Measurements from ENCODE around the gene FOSL1.

Gene FOSL1

GRCh38 chr11:65858681-65859087 is 41.5 kb downstream of the FOSL1 start:
- H3K4me3 ChIP-seq (ENCODE audit: low read depth, low read length), result peak overlapping the region; percentile 83
- no peak for DNase-seq (ENCODE audit: low read depth)
- TF ChIP-seq CTCF (IDR thresholded peaks at IDR 0.05; ENCODE audit: low read depth, low read length, missing control alignments), result no peak

DNA sequence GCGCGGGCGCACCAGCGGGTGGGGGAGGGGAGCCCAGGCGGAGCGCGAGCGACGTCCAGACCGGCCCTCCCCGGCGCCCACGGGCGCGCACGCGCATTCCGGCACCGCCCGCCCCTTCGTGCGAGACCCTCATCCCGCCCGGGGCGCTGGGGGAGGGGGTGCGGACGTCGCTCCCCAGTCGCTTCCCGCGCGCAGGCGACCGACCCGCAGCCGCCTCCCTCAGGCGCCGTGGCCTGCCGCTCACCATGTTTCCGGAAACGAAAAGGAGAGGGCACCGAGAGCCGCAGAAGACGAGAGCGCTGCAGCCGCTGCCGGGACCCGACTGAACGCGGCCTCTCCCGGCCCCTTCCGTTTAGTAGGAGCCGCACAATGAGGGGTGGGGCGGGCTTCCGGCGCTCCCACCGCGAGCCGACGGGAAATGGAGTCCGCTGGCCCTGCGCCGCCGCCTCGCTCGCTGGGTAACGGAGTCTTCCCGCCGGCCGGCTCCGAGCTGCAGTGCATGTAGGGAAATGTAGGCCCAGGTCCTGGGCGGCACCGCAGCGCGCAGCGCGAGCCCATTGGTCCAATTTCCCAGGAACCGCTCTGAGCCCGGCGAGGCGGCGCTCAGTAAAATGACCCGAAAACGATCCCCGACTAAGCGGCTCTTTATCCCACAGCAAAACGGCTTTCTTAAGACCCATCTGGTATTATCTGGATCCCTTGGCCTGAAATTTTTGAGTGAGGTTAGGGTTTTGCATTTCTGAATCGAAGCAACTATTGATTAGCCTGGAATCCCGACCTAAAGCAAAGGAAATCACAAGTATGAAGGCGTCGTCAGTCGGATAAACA is 42.1 kb downstream of the FOSL1 start, which contains the start of gene CFL1:
Gene CFL1 (minus strand): TSS at position 328 of the 828 bp plus-strand sequence. CDS start 81 bp downstream, at position 247.
- H3K4me3 ChIP-seq (ENCODE audit: low read depth, low read length), result peak within 1 kb of the TSS; percentile 83
- TF ChIP-seq CTCF (IDR thresholded peaks at IDR 0.05; ENCODE audit: low read depth, low read length, missing control alignments), result no peak
- peak; percentile 90 for DNase-seq (ENCODE audit: low read depth)

- peak overlapping the region; percentile 81 for H3K4me3 ChIP-seq (ENCODE audit: low read depth, low read length)
- no peak for TF ChIP-seq CTCF (IDR thresholded peaks at IDR 0.05; ENCODE audit: low read depth, low read length, missing control alignments)
- no peak for DNase-seq (ENCODE audit: low read depth)
These were observed 42.7 kb downstream of the FOSL1 start for GRCh38 chr11:65857500-65857852.

GRCh38 chr11:65856689-65857499 is 43.3 kb downstream of the FOSL1 start:
- H3K4me3 ChIP-seq (ENCODE audit: low read depth, low read length), result peak overlapping the region; percentile 81

DNA sequence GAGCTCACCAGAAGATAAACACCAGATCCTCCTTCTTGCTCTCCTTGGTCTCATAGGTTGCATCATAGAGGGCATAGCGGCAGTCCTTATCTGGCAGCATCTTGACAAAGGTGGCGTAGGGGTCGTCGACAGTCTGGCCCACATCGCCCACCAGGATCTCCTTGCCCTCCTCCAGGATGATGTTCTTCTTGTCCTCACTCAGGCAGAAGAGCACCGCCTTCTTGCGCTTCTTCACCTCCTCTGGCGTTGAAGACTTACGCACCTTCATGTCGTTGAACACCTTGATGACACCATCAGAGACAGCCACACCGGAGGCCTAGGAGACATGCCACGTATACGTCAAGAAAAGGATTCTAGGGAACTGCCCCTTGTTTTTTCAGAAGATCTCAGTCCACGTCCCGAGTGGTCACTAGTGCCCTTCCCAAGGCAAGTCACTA is 44.2 kb downstream of the FOSL1 start:
- DNase-seq (ENCODE audit: low read depth), result no peak
- no peak for TF ChIP-seq CTCF (IDR thresholded peaks at IDR 0.05; ENCODE audit: low read depth, low read length, missing control alignments)
- peak overlapping the region; percentile 81 for H3K4me3 ChIP-seq (ENCODE audit: low read depth, low read length)

More at GRCh38 chr11:65856689-65857499, 43.3 kb downstream of the FOSL1 start:
- no peak for DNase-seq (ENCODE audit: low read depth)
- no peak for TF ChIP-seq CTCF (IDR thresholded peaks at IDR 0.05; ENCODE audit: low read depth, low read length, missing control alignments)

DNA sequence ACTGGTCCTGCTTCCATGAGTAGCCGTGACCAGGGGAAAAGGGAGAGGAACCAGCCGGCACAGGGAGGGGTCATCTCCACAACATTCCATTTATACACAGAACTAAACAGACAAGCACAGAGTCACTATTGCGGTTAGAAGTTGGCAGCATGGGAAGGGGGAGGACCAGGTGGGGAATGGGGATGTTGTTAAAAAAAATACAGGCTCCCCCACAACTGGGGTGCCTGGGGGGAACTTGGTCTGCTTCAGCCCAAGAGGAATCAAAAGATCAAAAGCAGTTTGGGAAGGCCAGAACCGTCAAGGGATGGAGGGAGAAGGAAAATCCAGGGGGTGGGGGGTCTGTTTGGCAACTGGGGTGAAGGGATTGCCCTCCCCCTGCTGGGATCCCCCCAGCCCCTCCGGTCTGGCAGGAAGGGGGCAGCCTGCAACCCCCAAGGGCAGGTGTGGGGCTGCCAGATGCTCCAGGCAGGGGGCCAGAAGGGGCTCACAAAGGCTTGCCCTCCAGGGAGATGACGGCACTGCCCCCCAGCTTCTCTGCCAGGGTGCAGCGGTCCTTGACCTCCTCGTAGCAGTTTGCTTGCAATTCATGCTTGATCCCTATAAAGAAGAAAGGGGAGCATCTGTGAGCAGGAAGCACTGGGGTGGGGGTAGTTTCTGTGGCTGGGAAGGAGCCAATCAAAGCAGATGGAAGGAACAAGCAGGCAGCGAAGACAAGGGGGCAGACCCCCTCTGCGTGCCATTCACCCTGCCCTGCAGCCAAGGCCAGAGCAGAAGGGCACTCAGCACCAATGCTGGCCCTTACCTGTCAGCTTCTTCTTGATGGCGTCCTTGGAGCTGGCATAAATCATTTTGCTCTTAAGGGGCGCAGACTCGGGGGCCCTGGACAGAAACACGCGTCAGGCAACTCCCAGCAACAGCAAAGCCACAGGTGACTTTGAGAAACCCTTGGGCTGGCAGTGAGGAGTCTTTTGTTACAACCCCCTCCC is 45.0 kb downstream of the FOSL1 start:
- H3K4me3 ChIP-seq (ENCODE audit: low read depth, low read length), result no peak overlapping the region
- TF ChIP-seq CTCF (IDR thresholded peaks at IDR 0.05; ENCODE audit: low read depth, low read length, missing control alignments), result no peak
- DNase-seq (ENCODE audit: low read depth), result no peak
